ENCODE data around the gene UQCC5. TPM values are rescaled to one million over a fixed set of nuclear protein-coding genes. Genes with fewer than 3 reads are reported as not detected.

Gene UQCC5
- total and polyA plus RNA-seq, 4 donors: 3.3 to 39.9 (median 6.8) TPM

DNA sequence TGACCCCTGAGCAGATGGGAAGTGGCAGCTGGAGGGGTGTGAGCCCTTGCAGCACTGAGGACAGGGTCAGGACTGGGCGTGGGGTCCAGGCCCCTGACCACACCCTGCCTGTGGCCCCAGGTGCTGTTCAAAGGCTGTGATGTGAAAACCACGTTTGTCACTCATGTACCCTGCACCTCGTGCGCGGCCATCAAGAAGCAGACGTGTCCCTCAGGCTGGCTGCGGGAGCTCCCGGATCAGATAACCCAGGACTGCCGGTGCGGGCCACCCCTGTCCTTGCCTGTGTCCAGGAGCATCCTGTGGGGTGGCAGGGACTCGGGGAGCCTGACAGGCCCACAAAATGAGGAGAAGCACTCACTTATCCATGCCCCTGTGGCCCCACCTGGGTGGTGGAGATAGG lies 35.4 kb upstream of the UQCC5 start:
- H3K9ac ChIP-seq (ENCODE audit: low read depth in 1 of 2, low read length in 2 of 2): no peak overlapping the region
- no peak for DNase-seq (ENCODE audit: low spot score)
- no peak overlapping the region for H3K4me3 ChIP-seq (ENCODE audit: low read depth in 1 of 3, low read length in 3 of 3)
- H3K27ac ChIP-seq (ENCODE audit: low read depth in 1 of 2, low read length in 2 of 2): no peak overlapping the region
- 80% methylated on average over 11 of the region's 11 CpGs for WGBS
- H3K4me1 ChIP-seq (ENCODE audit: control insufficient read depth in 4 of 4, insufficient read depth in 4 of 4, low read length in 3 of 4): peaks cover 0 to 4% (median 0%) of the 10 kb centered on the region in 4 donors
- no peaks in the 10 kb centered on the region for H3K27me3 ChIP-seq (ENCODE audit: control insufficient read depth in 4 of 4, insufficient read depth in 4 of 4, low read length in 3 of 4)
- H3K9me3 ChIP-seq (ENCODE audit: control insufficient read depth in 4 of 4, low read length in 3 of 4): no peaks in the 10 kb centered on the region
- no peak for TF ChIP-seq SP1 (IDR thresholded peaks at IDR 0.05)
- TF ChIP-seq EGR1 (IDR thresholded peaks at IDR 0.05; ENCODE audit: low read depth in 2 of 2): no peak
- TF ChIP-seq, protein P1, sequence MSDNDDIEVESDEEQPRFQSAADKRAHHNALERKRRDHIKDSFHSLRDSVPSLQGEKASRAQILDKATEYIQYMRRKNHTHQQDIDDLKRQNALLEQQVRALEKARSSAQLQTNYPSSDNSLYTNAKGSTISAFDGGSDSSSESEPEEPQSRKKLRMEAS (IDR thresholded peaks at IDR 0.05): no peak
- TF ChIP-seq, protein P2, sequence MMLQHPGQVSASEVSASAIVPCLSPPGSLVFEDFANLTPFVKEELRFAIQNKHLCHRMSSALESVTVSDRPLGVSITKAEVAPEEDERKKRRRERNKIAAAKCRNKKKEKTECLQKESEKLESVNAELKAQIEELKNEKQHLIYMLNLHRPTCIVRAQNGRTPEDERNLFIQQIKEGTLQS (IDR thresholded peaks at IDR 0.05): no peak
- TF ChIP-seq HNF4A (conservative IDR thresholded peaks at IDR 0.05): no peak
- TF ChIP-seq JUND (IDR thresholded peaks at IDR 0.05): no peak
- no peak for TF ChIP-seq RAD21 (IDR thresholded peaks at IDR 0.05)
- TF ChIP-seq FOXA1 (IDR thresholded peaks at IDR 0.05): no peak
- TF ChIP-seq GABPA (IDR thresholded peaks at IDR 0.05 in 1 of 2, conservative IDR thresholded peaks at IDR 0.05 in 1 of 2): no peak
- no peaks in the 10 kb centered on the region for H3K36me3 ChIP-seq (ENCODE audit: control insufficient read depth in 4 of 4, insufficient read depth in 3 of 4, low read depth in 1 of 4, low read length in 3 of 4)

DNA sequence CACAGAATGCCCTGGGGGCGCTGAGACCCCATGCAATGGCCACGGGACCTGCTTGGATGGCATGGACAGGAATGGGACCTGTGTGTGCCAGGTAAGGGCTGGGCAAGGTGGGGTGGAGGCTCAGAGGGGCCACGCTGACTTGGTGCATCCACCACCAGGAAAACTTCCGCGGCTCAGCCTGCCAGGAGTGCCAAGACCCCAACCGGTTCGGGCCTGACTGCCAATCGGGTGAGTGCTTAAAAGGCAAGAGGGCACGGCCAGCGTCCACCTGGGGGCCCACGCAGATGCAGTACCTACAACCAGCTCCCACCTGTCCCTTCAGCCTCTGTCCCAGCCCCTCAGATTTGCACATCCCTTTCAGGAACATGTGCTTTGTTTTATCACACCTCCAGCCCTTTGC lies 34.4 kb upstream of the UQCC5 start:
- WGBS: 89% methylated on average over 11 of the region's 11 CpGs
- no peaks in the 10 kb centered on the region for H3K36me3 ChIP-seq (ENCODE audit: control insufficient read depth in 4 of 4, insufficient read depth in 3 of 4, low read depth in 1 of 4, low read length in 3 of 4)
- H3K27ac ChIP-seq (ENCODE audit: low read depth in 1 of 2, low read length in 2 of 2): no peak overlapping the region
- no peak overlapping the region for H3K9ac ChIP-seq (ENCODE audit: low read depth in 1 of 2, low read length in 2 of 2)
- H3K4me1 ChIP-seq (ENCODE audit: control insufficient read depth in 4 of 4, insufficient read depth in 4 of 4, low read length in 3 of 4): peaks cover 0 to 4% (median 0%) of the 10 kb centered on the region in 4 donors
- TF ChIP-seq, protein P2 (IDR thresholded peaks at IDR 0.05): no peak
- TF ChIP-seq HNF4A (conservative IDR thresholded peaks at IDR 0.05): no peak
- TF ChIP-seq TAF1 (conservative IDR thresholded peaks at IDR 0.05): no peak
- TF ChIP-seq JUND (IDR thresholded peaks at IDR 0.05): no peak
- no peak for TF ChIP-seq YY1 (IDR thresholded peaks at IDR 0.05)
- TF ChIP-seq, protein P3, sequence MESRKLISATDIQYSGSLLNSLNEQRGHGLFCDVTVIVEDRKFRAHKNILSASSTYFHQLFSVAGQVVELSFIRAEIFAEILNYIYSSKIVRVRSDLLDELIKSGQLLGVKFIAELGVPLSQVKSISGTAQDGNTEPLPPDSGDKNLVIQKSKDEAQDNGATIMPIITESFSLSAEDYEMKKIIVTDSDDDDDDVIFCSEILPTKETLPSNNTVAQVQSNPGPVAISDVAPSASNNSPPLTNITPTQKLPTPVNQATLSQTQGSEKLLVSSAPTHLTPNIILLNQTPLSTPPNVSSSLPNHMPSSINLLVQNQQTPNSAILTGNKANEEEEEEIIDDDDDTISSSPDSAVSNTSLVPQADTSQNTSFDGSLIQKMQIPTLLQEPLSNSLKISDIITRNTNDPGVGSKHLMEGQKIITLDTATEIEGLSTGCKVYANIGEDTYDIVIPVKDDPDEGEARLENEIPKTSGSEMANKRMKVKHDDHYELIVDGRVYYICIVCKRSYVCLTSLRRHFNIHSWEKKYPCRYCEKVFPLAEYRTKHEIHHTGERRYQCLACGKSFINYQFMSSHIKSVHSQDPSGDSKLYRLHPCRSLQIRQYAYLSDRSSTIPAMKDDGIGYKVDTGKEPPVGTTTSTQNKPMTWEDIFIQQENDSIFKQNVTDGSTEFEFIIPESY (IDR thresholded peaks at IDR 0.05): no peak
- no peak for TF ChIP-seq HNF4G (IDR thresholded peaks at IDR 0.05)
- TF ChIP-seq FOXA1 (IDR thresholded peaks at IDR 0.05): no peak
- no peaks in the 10 kb centered on the region for H3K9me3 ChIP-seq (ENCODE audit: control insufficient read depth in 4 of 4, low read length in 3 of 4)
- no peaks in the 10 kb centered on the region for H3K27me3 ChIP-seq (ENCODE audit: control insufficient read depth in 4 of 4, insufficient read depth in 4 of 4, low read length in 3 of 4)
- no peak for DNase-seq (ENCODE audit: low spot score)
- no peak overlapping the region for H3K4me3 ChIP-seq (ENCODE audit: low read depth in 1 of 3, low read length in 3 of 3)

DNA sequence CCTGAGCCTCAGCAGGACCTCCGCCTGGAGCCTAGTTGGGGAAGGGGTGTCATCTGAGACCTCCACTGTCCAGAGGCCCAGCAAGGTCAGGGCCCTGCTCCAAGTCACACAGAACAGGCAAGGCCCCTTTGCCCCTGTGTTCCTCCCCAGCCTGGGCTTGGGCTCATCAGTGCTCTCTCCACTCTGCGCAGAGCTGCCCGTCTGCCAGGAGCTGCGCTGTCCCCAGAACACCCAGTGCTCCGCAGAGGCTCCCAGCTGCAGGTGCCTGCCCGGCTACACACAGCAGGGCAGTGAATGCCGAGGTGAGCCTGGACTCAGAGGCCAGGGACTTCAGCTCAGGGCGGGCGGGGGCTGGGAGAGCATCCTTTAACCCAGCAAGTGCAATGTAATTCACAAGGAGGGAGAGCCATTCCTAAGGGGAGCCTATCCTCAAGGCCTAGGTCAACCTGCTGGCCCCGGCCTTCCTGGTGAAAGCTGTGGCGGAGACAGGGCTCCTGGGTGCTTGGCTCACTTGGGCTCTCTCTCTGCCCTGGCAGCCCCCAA lies 33.5 kb upstream of the UQCC5 start:
- Histone ChIP-seq H3K9ac (ENCODE audit: low read depth in 1 of 2, low read length in 2 of 2) (no peak overlapping the region), H3K4me3 (ENCODE audit: low read depth in 1 of 3, low read length in 3 of 3) (no peak overlapping the region), H3K36me3 (ENCODE audit: control insufficient read depth in 4 of 4, insufficient read depth in 3 of 4, low read depth in 1 of 4, low read length in 3 of 4) (no peaks in the 10 kb centered on the region), H3K4me1 (ENCODE audit: control insufficient read depth in 4 of 4, insufficient read depth in 4 of 4, low read length in 3 of 4) (peaks cover 0 to 4% (median 0%) of the 10 kb centered on the region in 4 donors), H3K9me3 (ENCODE audit: control insufficient read depth in 4 of 4, low read length in 3 of 4) (no peaks in the 10 kb centered on the region), H3K27ac (ENCODE audit: low read depth in 1 of 2, low read length in 2 of 2) (no peak overlapping the region), H3K27me3 (ENCODE audit: control insufficient read depth in 4 of 4, insufficient read depth in 4 of 4, low read length in 3 of 4) (no peaks in the 10 kb centered on the region)
- DNase-seq (ENCODE audit: low spot score): no peak
- TF ChIP-seq FOXA2 (IDR thresholded peaks at IDR 0.05) (no peak), RAD21 (IDR thresholded peaks at IDR 0.05) (no peak), HNF4A (conservative IDR thresholded peaks at IDR 0.05) (no peak), TAF1 (conservative IDR thresholded peaks at IDR 0.05) (no peak), YY1 (IDR thresholded peaks at IDR 0.05) (no peak), JUND (IDR thresholded peaks at IDR 0.05) (no peak), GABPA (IDR thresholded peaks at IDR 0.05 in 1 of 2, conservative IDR thresholded peaks at IDR 0.05 in 1 of 2) (no peak), NR2F2 (IDR thresholded peaks at IDR 0.05) (no peak), SP1 (IDR thresholded peaks at IDR 0.05) (no peak), FOXA1 (IDR thresholded peaks at IDR 0.05) (no peak), HNF4G (IDR thresholded peaks at IDR 0.05) (no peak)
- TF ChIP-seq, protein P4, sequence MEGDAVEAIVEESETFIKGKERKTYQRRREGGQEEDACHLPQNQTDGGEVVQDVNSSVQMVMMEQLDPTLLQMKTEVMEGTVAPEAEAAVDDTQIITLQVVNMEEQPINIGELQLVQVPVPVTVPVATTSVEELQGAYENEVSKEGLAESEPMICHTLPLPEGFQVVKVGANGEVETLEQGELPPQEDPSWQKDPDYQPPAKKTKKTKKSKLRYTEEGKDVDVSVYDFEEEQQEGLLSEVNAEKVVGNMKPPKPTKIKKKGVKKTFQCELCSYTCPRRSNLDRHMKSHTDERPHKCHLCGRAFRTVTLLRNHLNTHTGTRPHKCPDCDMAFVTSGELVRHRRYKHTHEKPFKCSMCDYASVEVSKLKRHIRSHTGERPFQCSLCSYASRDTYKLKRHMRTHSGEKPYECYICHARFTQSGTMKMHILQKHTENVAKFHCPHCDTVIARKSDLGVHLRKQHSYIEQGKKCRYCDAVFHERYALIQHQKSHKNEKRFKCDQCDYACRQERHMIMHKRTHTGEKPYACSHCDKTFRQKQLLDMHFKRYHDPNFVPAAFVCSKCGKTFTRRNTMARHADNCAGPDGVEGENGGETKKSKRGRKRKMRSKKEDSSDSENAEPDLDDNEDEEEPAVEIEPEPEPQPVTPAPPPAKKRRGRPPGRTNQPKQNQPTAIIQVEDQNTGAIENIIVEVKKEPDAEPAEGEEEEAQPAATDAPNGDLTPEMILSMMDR (IDR thresholded peaks at IDR 0.05; ENCODE audit: low read depth, low read length, missing input control): no peak
- TF ChIP-seq, protein P2 (IDR thresholded peaks at IDR 0.05): no peak
- TF ChIP-seq, protein P3 (IDR thresholded peaks at IDR 0.05): no peak
- TF ChIP-seq, protein P1 (IDR thresholded peaks at IDR 0.05): no peak
- whole genome bisulfite sequencing: 95% methylated on average over 11 of the region's 11 CpGs

Data from liver (tissue), 9 donors.